Brain microvascular endothelial cell (primary cell): ENCODE data around the gene NTPCR.
"Not testable (repeated sequence)": the region's sequence is repeated elsewhere in the genome, so short reads cannot be mapped to it uniquely, and the experiment has no call there.

Experiments used
- DNase-seq: peaks from one replicate; pipeline ENCODE4 v3.0.0-alpha.2; 2020
- H3K27ac ChIP-seq: fragments of 250-450 bp; sonication (Bioruptor Pico); 2 replicates; pipeline ENCODE4 v1.5.1; 2020; ENCODE audit warnings: mild to moderate bottlenecking, moderate library complexity
- H3K27me3 ChIP-seq: fragments of 250-450 bp; sonication (Bioruptor Pico); replicated peaks from 2 replicates; pipeline ENCODE4 v1.5.1; 2020; ENCODE audit warnings: mild to moderate bottlenecking
- H3K36me3 ChIP-seq: fragments of 250-450 bp; sonication (Bioruptor Pico); replicated peaks from 2 replicates; pipeline ENCODE4 v1.5.1; 2020; ENCODE audit warnings: mild to moderate bottlenecking
- H3K4me3 ChIP-seq: 2 replicates; pipeline ENCODE4 v1.5.1; 2011; ENCODE audit warnings: low read depth, mild to moderate bottlenecking, control low read depth, low read length, moderate library complexity
- CTCF ChIP-seq: IDR thresholded peaks from 2 replicates; pipeline ENCODE4 v1.5.1; 2011; ENCODE audit warnings: low read depth, mild to moderate bottlenecking, moderate library complexity, low read length, control low read depth, inconsistent platforms; ENCODE audit errors: missing control alignments
- in situ Hi-C: cut with HindIII; loops from 2 replicates; pipeline ENCODE4 v1.10.0; 2017; ENCODE audit warnings: low sequenced_read_pairs, low pct_ligation_motif_present

NTPCR gene

GRCh38 chr1:232922485-232922884 lies 27.9 kb upstream of the NTPCR start:
- TF ChIP-seq CTCF, result no peak
- DNase-seq, result no peak
- Histone ChIP-seq H3K27ac (no peak overlapping the region), H3K36me3 (no peaks in the 10 kb centered on the region), H3K27me3 (no peaks in the 10 kb centered on the region), H3K4me3 (no peak overlapping the region)
- in situ Hi-C loops, result no loop called here

GRCh38 chr1:232923739-232924386 lies 26.5 kb upstream of the NTPCR start:
- H3K36me3 ChIP-seq, result no peaks in the 10 kb centered on the region
- no peak overlapping the region for H3K4me3 ChIP-seq
- H3K27me3 ChIP-seq, result no peaks in the 10 kb centered on the region
- H3K27ac ChIP-seq, result no peak overlapping the region
- in situ Hi-C loops, result no loop called here
- DNase-seq, result no peak
- TF ChIP-seq CTCF, result no peak

GRCh38 chr1:232924874-232925273 lies 25.5 kb upstream of the NTPCR start:
- no peak for TF ChIP-seq CTCF
- H3K27me3 ChIP-seq, result peaks cover 1% of the 10 kb centered on the region
- in situ Hi-C loops, result no loop called here
- H3K4me3 ChIP-seq, result no peak overlapping the region
- H3K36me3 ChIP-seq, result no peaks in the 10 kb centered on the region
- DNase-seq, result no peak
- H3K27ac ChIP-seq, result no peak overlapping the region

- Histone ChIP-seq H3K27ac (no peak overlapping the region), H3K27me3 (peaks cover 1% of the 10 kb centered on the region), H3K4me3 (no peak overlapping the region), H3K36me3 (no peaks in the 10 kb centered on the region)
- in situ Hi-C loops, result no loop called here
- no peak for TF ChIP-seq CTCF
- no peak for DNase-seq
Observed at GRCh38 chr1:232925421-232926220, 24.8 kb upstream of the NTPCR start.

GRCh38 chr1:232927166-232927565 lies 23.2 kb upstream of the NTPCR start:
- H3K27ac ChIP-seq, DNase-seq, H3K36me3 ChIP-seq, in situ Hi-C loops, H3K27me3 ChIP-seq, H3K4me3 ChIP-seq: not testable (repeated sequence)

GRCh38 chr1:232927830-232928505 lies 22.4 kb upstream of the NTPCR start:
- Histone ChIP-seq H3K27ac (no peak overlapping the region), H3K27me3 (peaks cover 1% of the 10 kb centered on the region), H3K4me3 (no peak overlapping the region), H3K36me3 (no peaks in the 10 kb centered on the region)
- no peak for TF ChIP-seq CTCF
- in situ Hi-C loops, result no loop called here
- no peak for DNase-seq
